GM18505 (cell line): Measurements from ENCODE around the gene IPO11.

Experiments
- ATAC-seq: cut with Tn5 transposase; IDR thresholded peaks from one replicate; pipeline ENCODE4 v1.9.1; 2021; ENCODE audit not compliant: unreplicated experiment
- POLR2A ChIP-seq: IDR thresholded peaks from 4 replicates; pipeline ENCODE4 v1.6.1; 2011; ENCODE audit warnings: borderline replicate concordance; ENCODE audit not compliant: insufficient read depth, insufficient read length; ENCODE audit errors: extremely low read depth

IPO11 gene

DNA sequence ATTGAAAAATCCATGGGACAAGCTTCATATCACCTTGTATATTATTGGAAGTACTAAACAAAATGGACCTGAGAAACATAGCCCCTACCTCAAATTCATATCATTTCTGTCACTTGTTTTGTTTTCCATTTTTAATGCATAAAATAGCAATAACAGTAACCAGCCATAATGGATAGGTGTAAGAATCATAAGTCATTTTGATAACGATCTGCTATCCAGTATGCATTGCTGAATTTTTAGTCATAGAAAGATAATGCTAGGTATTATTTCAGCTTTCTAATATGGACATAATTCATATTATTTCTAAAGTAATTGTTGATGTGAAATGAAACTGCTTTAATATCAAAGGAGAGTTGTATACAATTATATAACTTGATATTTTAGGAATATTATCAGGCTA lies 164.9 kb downstream of the IPO11 start:
- no peak for TF ChIP-seq POLR2A
- ATAC-seq: no peak

GRCh38 chr5:62578540-62578939 lies 166.0 kb downstream of the IPO11 start, which contains the start of gene LRRC70:
TSS of gene LRRC70 (plus strand) at chr5:62578819. CDS start at chr5:62579439, 620 bp downstream.
- ATAC-seq: peak; percentile 84
- no peak for TF ChIP-seq POLR2A

GRCh38 chr5:62579761-62580160 lies 167.2 kb downstream of the IPO11 start:
- no peak for ATAC-seq
- no peak for TF ChIP-seq POLR2A

DNA sequence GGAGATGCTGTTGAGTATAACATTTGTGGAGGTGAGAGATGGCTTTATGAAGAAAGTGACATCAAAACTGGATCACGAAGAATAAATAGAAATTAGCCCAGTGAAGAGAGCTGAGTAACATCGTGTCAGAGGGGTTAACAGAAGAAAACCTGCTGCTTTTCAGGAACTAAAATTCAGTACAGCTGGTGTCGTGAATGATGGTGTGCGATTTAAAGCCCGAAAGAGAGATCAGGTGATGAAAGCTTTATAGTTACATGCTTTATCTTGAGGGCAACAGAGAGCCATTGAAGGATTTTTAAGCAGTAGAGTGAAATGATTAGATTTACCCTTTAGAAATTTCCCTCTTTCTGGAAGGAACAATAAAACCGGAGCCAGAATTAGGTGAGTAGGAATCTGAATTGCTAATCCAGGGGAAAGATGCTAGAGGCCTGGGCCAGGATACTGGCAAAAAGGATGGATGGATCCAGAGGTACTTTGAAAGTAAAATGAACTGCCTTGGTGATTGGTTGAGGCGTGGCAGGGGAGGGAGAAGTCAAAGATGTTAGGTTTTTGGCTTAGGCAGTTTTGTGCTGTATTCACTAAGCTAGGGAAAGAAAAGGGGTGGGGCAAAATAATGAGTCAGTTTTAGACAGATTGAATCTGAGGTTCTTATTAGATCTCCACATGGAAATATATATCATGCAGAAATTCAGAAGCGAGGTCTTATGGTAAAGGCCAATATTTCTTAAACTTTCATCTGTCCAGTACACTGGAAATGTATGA lies 169.5 kb downstream of the IPO11 start:
- no peak for TF ChIP-seq POLR2A
- ATAC-seq: no peak

DNA sequence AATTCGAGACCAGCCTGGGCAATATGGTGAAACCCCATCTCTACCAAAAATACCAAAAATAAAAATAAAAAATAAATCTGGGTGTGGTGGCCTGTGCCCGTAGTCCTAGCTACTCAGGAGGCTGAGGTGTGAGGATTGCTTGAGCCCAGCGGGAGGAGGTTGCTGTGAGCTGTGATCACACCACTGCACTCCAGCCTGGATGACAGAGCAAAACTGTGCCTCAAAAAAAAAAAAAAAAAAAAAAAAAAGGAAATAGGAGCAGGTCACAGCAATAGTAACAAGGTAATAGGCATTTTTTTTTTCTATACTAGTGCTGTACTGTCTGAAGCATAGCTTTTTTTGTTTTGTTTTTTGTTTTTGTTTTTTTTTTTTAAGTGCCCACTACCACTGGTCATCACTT lies 171.8 kb downstream of the IPO11 start:
- no peak for TF ChIP-seq POLR2A
- ATAC-seq: no peak

- TF ChIP-seq POLR2A: no peak
- no peak for ATAC-seq
Measured at GRCh38 chr5:62585306-62585705, 172.7 kb downstream of the IPO11 start.

DNA sequence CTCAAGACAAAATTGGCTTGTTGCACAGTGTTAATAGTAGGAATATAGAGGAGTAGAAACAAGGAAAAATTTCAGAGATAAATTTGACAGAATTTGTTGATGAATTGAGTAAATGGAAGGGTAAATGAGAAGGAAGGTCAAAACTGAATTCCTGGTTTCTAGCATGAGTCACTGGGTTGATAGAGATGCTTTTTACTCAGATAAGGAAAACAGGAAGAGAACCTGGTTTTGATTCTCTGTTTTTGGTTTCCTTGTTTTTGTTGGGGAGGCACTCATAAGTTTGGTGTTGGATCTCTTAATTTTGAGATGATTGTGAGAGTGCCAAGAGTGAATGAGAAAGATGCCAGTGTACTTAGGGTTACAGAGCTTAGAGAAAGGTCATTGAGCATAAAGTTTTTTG lies 173.2 kb downstream of the IPO11 start:
- no peak for ATAC-seq
- TF ChIP-seq POLR2A: no peak

GRCh38 chr5:62587737-62588136 lies 175.2 kb downstream of the IPO11 start:
- TF ChIP-seq POLR2A: no peak
- no peak for ATAC-seq

DNA sequence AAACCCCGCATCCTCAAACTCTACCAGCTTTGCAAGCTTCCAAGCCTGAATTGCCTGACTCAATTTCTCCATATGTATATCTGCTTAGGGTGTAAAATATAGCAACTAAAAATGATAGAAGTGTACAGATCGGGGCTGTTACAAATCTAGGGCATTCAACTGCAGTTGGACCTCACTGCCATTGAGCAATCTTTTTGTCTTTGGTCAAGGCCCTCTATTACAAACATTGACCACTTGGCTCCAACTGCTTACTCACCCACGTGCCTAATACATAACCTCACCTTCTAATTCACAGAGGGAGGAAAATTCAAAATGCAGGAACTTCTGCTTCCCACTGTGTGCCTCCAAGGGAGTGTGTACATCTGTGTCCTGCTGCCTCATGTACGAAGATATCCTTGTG lies 176.1 kb downstream of the IPO11 start:
- ATAC-seq: no peak
- TF ChIP-seq POLR2A: no peak

GRCh38 chr5:62589504-62589903 lies 176.9 kb downstream of the IPO11 start:
- TF ChIP-seq POLR2A: no peak
- no peak for ATAC-seq

- no peak for ATAC-seq
- no peak for TF ChIP-seq POLR2A
Measured at GRCh38 chr5:62590387-62590786, 177.8 kb downstream of the IPO11 start.

DNA sequence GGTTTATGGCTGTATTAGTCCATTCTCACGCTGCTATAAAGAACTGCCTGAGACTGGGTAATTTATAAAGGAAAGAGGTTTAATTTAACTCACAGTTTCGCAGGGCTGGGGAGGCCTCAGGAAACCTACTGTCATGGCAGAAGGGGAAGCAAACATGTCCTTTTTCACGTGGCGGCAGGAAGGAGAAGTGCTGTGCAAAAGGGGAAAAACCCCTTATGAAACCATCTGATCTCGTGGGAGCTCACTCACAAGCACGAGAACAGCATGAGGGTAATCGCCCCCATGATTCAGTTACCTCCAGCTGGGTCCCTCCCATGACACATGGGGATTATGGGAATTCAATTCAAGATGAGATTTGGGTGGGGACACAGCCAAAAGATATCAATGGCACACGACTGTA lies 180.0 kb downstream of the IPO11 start:
- no peak for ATAC-seq
- no peak for TF ChIP-seq POLR2A

DNA sequence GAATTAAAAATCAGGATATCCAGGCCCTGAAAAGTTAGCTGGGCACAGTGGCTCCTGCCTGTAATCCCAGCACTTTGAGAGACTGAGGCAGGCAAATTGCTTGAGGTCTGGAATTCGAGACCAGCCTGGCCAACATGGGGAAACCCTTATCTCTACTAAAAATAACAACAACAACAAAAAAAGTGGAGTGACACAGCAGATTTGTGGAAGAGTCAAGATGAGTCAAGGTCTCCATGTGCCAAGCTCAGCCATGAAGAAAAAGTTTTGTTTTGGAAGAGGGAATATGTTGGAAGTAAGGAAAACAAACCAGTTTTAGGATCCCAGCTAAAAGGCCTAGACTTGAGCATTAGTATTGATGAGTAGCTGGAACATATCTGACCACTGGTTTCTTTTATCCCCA lies 180.8 kb downstream of the IPO11 start:
- no peak for TF ChIP-seq POLR2A
- ATAC-seq: no peak

- ATAC-seq: no peak
- no peak for TF ChIP-seq POLR2A
Measured at GRCh38 chr5:62594364-62594984, 181.9 kb downstream of the IPO11 start.
